Epidermal melanocyte (primary cell): ENCODE data around the gene DOCK3.
"Not testable (repeated sequence)": the region's sequence is repeated elsewhere in the genome, so short reads cannot be mapped to it uniquely, and the experiment has no call there.

ENCODE experiments used
- DNase-seq: peaks from one replicate; pipeline ENCODE4 v3.0.0; 2011; ENCODE audit warnings: low spot score; ENCODE audit not compliant: insufficient read length

The DOCK3 gene

GRCh38 chr3:51082363-51082762 is 407.6 kb downstream of the DOCK3 start:
- DNase-seq = no peak

- DNase-seq = no peak
Observed at GRCh38 chr3:51083490-51083889, 408.8 kb downstream of the DOCK3 start.

- not testable (repeated sequence) for DNase-seq
Observed at GRCh38 chr3:51092141-51092540, 417.4 kb downstream of the DOCK3 start.

GRCh38 chr3:51094838-51095237 is 420.1 kb downstream of the DOCK3 start:
- not testable (repeated sequence) for DNase-seq

- DNase-seq = peak; percentile 70
Observed at GRCh38 chr3:51099794-51100535, 425.2 kb downstream of the DOCK3 start.

GRCh38 chr3:51100536-51100851 is 425.8 kb downstream of the DOCK3 start:
- no peak for DNase-seq

- no peak for DNase-seq
Observed at GRCh38 chr3:51102396-51102795, 427.7 kb downstream of the DOCK3 start.

- DNase-seq = no peak
Observed at GRCh38 chr3:51106242-51106876, 431.6 kb downstream of the DOCK3 start.

GRCh38 chr3:51110586-51110985 is 435.9 kb downstream of the DOCK3 start:
- DNase-seq = no peak

- DNase-seq = no peak
Observed at GRCh38 chr3:51122944-51123343, 448.2 kb downstream of the DOCK3 start.

- DNase-seq = no peak
Observed at GRCh38 chr3:51123531-51123930, 448.8 kb downstream of the DOCK3 start.

- DNase-seq = not testable (repeated sequence)
Observed at GRCh38 chr3:51131607-51132006, 456.9 kb downstream of the DOCK3 start.

- DNase-seq = no peak
Observed at GRCh38 chr3:51137715-51138114, 463.0 kb downstream of the DOCK3 start.

GRCh38 chr3:51139616-51140015 is 464.9 kb downstream of the DOCK3 start:
- no peak for DNase-seq

- DNase-seq = no peak
Observed at GRCh38 chr3:51141573-51141972, 466.8 kb downstream of the DOCK3 start.

- DNase-seq = no peak
Observed at GRCh38 chr3:51145811-51146585, 471.3 kb downstream of the DOCK3 start.

GRCh38 chr3:51146781-51147180 is 472.1 kb downstream of the DOCK3 start:
- DNase-seq = no peak

GRCh38 chr3:51156147-51156546 is 481.4 kb downstream of the DOCK3 start:
- no peak for DNase-seq

- no peak for DNase-seq
Observed at GRCh38 chr3:51163051-51163450, 488.3 kb downstream of the DOCK3 start.

- no peak for DNase-seq
Observed at GRCh38 chr3:51173518-51174271, 499.0 kb downstream of the DOCK3 start.

- DNase-seq = no peak
Observed at GRCh38 chr3:51176923-51177322, 502.2 kb downstream of the DOCK3 start.

- DNase-seq = not testable (repeated sequence)
Observed at GRCh38 chr3:51186446-51186845, 511.7 kb downstream of the DOCK3 start.
